Upper lobe of left lung (tissue), 4 donors: ENCODE data around the gene TCTN1.

ENCODE experiments used
- EP300 ChIP-seq, 4 donors: sonication (generic); formaldehyde crosslinking; IDR thresholded peaks; one replicate each; pipeline ENCODE4 v1.5.1; 2017; ENCODE audit warnings: antibody characterized with exemption in 4 of 4, control low read depth in 2 of 4
- POLR2A ChIP-seq, 4 donors: fragments of 450-650 bp; IDR thresholded peaks; one replicate each; pipeline ENCODE4 v1.5.1; 2016 to 2017; ENCODE audit warnings: antibody characterized with exemption in 4 of 4, mild to moderate bottlenecking in 2 of 4
- TF ChIP-seq, protein P1 (sequence below), 6 experiments: fragments of 450-650 bp in 4 of 6; fragments of 200-600 bp in 2 of 6; sonication (generic) in 2 of 6; IDR thresholded peaks; one replicate each; pipeline ENCODE4 v1.5.1; 2016 to 2019; ENCODE audit warnings: antibody characterized with exemption in 6 of 6

DNA sequence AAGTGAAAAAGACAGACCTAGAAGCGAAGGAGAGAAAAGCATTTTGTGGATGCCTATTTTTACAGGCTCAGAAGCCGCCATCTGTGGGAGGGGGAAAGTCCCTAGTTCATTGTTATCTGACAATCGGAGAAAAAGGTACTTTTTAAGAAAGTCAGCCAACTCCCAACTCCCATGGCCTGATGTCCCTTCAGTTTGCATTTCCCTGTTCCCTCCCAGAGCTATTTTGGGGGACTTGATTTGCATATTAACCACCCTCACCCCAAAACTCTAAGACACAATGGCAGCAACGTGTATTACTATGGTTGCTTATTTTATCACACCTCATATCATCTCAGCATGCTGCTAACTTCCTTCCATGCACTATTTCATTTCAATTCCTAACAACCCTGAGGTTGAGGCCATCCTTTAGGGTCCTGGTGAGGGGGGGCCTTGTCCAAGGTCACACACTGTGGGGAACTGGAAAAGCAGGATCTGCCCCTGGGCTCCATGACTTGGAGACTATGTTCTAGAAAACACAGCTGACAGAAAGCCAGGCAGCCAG lies 56.3 kb downstream of the TCTN1 start:
- TF ChIP-seq, protein P1, sequence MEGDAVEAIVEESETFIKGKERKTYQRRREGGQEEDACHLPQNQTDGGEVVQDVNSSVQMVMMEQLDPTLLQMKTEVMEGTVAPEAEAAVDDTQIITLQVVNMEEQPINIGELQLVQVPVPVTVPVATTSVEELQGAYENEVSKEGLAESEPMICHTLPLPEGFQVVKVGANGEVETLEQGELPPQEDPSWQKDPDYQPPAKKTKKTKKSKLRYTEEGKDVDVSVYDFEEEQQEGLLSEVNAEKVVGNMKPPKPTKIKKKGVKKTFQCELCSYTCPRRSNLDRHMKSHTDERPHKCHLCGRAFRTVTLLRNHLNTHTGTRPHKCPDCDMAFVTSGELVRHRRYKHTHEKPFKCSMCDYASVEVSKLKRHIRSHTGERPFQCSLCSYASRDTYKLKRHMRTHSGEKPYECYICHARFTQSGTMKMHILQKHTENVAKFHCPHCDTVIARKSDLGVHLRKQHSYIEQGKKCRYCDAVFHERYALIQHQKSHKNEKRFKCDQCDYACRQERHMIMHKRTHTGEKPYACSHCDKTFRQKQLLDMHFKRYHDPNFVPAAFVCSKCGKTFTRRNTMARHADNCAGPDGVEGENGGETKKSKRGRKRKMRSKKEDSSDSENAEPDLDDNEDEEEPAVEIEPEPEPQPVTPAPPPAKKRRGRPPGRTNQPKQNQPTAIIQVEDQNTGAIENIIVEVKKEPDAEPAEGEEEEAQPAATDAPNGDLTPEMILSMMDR (IDR thresholded peaks at IDR 0.05): no peak
- TF ChIP-seq POLR2A (IDR thresholded peaks at IDR 0.05): no peak
- TF ChIP-seq EP300 (IDR thresholded peaks at IDR 0.05): no peak
